ENCODE measurements around the gene CLCN7. TPM values are rescaled to one million over a fixed set of nuclear protein-coding genes. Genes with fewer than 3 reads are reported as not detected.

CLCN7 gene
- total RNA-seq, 1 donor from 2014 or later, result 116 TPM

GRCh38 chr16:1397779-1398178 is 77.0 kb downstream of the CLCN7 start:
- Histone ChIP-seq H3K36me3 (ENCODE audit: control insufficient read depth, insufficient read depth, low read length) (no peaks in the 10 kb centered on the region), H3K4me3 (ENCODE audit: low read depth, low read length) (no peak overlapping the region), H3K27me3 (ENCODE audit: control insufficient read depth, insufficient read depth, low read length) (no peaks in the 10 kb centered on the region)
- no peak for TF ChIP-seq CTCF (IDR thresholded peaks at IDR 0.05; ENCODE audit: insufficient read depth, low read length, poor library complexity, severe bottlenecking)
- no peak for DNase-seq (ENCODE audit: low read depth)

GRCh38 chr16:1395444-1396031 is 79.3 kb downstream of the CLCN7 start:
- no peak for DNase-seq (ENCODE audit: low read depth)
- TF ChIP-seq CTCF (IDR thresholded peaks at IDR 0.05; ENCODE audit: insufficient read depth, low read length, poor library complexity, severe bottlenecking), result no peak
- Histone ChIP-seq H3K27me3 (ENCODE audit: control insufficient read depth, insufficient read depth, low read length) (no peaks in the 10 kb centered on the region), H3K4me3 (ENCODE audit: low read depth, low read length) (no peak overlapping the region), H3K36me3 (ENCODE audit: control insufficient read depth, insufficient read depth, low read length) (no peaks in the 10 kb centered on the region)

Other genes with a start within 250 kb of the CLCN7 start
- not detected in 2 replicates for gene TPSG1, start 249.8 kb downstream of the CLCN7 start, total RNA-seq
- not detected in 2 replicates for gene TPSB2, start 244.8 kb downstream of the CLCN7 start, total RNA-seq
- not detected in 2 replicates for gene TPSAB1, start 234.3 kb downstream of the CLCN7 start, total RNA-seq
- not detected in 2 replicates for gene TPSD1, start 219.0 kb downstream of the CLCN7 start, total RNA-seq
- 129 and 139 TPM in 2 replicates for gene UBE2I, start 165.4 kb downstream of the CLCN7 start, total RNA-seq
- 1.2 and 5.8 TPM in 2 replicates for gene BAIAP3, start 141.4 kb downstream of the CLCN7 start, total RNA-seq
- 138 and 144 TPM in 2 replicates for gene TSR3, start 123.2 kb downstream of the CLCN7 start, total RNA-seq
- 103 and 104 TPM in 2 replicates for gene GNPTG, start 123.1 kb downstream of the CLCN7 start, total RNA-seq
- 9.8 and 19.3 TPM in 2 replicates for gene UNKL, start 60.3 kb downstream of the CLCN7 start, total RNA-seq
- 25.2 and 26.6 TPM in 2 replicates for gene UQCC4, start 54.3 kb downstream of the CLCN7 start, total RNA-seq
- gene PERCC1, start 44.0 kb downstream of the CLCN7 start, total RNA-seq, result not detected in 2 replicates
- 0.08 and 0.14 TPM in 2 replicates for gene CCDC154, start 30.5 kb downstream of the CLCN7 start, total RNA-seq
- gene PTX4, start 13.9 kb upstream of the CLCN7 start, total RNA-seq, result not detected in 2 replicates
- gene TELO2, start 18.3 kb upstream of the CLCN7 start, total RNA-seq, result 23.1 and 28.1 TPM in 2 replicates
- gene TMEM204, start 58.6 kb upstream of the CLCN7 start, total RNA-seq, result 1.2 and 4.0 TPM in 2 replicates
- gene IFT140, start 137.0 kb upstream of the CLCN7 start, total RNA-seq, result 15.5 and 18.1 TPM in 2 replicates
- gene CRAMP1, start 137.3 kb upstream of the CLCN7 start, total RNA-seq, result 10.7 and 19.3 TPM in 2 replicates
- 108 and 109 TPM in 2 replicates for gene JPT2, start 203.3 kb upstream of the CLCN7 start, total RNA-seq
- 32.6 and 46.9 TPM in 2 replicates for gene MAPK8IP3, start 231.2 kb upstream of the CLCN7 start, total RNA-seq

All from kidney epithelial cell (primary cell).